GM19463 (cell line): ENCODE results near the gene SOS1.
"Not testable (repeated sequence)": the region's sequence is repeated elsewhere in the genome, so short reads cannot be mapped to it uniquely, and the experiment has no call there.

Experiments
- ATAC-seq: cut with Tn5 transposase; IDR thresholded peaks from one replicate; pipeline ENCODE4 v1.9.1; 2021; ENCODE audit warnings: mild to moderate bottlenecking, moderate library complexity; ENCODE audit not compliant: unreplicated experiment

The SOS1 gene

DNA sequence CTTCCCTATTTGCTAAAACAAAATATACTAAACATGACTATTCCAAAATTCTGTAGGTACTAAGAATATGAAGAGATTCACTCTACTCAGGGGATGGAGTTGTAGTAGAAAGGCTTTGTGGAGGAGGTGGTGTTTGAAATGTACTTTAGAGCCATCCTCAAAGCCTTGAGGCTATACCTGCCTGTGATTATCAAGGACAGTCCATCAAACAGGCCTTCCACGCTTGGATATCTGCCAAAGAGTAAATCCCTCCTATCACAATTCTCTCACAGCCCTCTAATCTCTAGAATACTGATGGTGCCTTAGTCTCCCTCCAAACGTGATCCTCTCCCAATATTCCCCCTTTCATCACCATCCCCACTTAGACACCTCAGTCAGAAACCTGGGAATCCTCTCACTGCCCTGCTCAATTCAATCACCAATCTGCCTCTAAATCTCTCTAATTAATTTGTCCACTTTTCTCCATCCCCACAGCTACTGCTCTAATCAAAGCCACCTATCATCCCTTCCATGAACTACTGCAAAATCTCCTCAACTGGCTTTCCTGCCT lies 13.1 kb downstream of the SOS1 start:
- no peak for ATAC-seq

DNA sequence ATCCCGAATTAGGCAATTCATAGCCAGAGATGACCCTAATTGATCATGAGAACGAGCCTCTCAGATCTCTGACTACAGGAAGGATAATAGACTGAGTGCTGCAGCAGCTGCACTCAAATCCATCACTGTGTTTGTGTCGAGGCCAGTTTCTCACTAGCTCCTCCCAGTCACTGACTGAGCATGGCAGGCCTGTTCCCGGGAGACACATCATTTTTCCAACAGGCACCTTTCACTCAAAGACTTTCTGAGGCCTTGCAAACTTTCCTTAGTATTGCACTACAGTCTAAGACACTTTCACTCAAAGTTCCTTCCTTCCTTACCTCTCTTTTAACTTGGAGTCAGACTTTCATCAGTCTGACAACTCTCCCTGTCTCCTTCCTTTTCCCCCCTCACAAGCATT lies 13.7 kb downstream of the SOS1 start:
- no peak for ATAC-seq

- ATAC-seq, result peak; percentile 65
Observed at GRCh38 chr2:39099870-39100728, 20.8 kb downstream of the SOS1 start.

DNA sequence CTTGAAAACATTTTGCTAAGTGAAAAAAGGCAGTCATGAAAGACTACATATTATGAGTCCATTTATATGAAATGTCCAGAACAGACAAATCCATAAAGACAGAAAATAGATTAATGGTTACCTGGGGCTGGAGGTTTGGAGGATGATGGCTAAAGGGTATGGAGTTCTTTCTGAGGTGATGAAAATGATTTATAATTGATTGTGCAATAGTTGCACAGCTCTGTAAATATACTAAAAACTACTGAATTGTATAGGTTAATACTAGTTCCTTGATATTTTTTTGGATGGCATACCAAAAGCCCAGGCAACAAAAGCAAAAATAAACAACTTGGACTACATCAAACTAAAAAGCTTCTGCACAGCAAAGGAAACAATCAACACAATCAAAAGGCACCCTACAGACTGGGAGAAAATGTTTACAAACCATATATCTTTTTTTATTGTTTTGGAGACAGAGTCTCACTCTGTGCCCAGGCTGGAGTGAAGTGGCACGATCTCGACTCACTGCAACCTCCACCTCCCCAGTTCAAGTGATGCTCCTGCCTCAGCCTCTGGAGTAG lies 21.5 kb downstream of the SOS1 start:
- ATAC-seq, result no peak

GRCh38 chr2:39095624-39096023 lies 25.2 kb downstream of the SOS1 start:
- no peak for ATAC-seq

- peak; percentile 82 for ATAC-seq
Observed at GRCh38 chr2:39094717-39095363, 26.0 kb downstream of the SOS1 start.

- peak; percentile 54 for ATAC-seq
Observed at GRCh38 chr2:39093218-39093898, 27.5 kb downstream of the SOS1 start.

DNA sequence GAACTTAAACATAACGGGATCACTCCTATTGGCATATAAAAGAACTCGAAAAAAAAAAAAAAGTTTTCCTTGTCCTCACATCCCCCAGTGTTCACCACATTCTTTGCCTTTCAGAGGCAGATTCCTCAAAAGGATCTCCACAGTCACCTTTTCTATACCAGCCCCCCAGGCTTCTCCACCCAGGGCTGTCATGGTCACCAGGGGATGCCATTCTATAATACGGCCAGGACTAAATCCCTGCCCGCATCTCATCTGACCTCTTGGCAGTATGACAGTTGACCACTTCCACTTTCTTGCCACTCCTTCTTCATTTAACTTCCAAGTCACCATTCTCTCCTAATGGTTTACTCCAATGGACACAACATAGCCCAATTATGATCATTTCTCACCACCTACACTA lies 29.3 kb downstream of the SOS1 start:
- no peak for ATAC-seq

GRCh38 chr2:39091063-39091462 lies 29.8 kb downstream of the SOS1 start:
- no peak for ATAC-seq

DNA sequence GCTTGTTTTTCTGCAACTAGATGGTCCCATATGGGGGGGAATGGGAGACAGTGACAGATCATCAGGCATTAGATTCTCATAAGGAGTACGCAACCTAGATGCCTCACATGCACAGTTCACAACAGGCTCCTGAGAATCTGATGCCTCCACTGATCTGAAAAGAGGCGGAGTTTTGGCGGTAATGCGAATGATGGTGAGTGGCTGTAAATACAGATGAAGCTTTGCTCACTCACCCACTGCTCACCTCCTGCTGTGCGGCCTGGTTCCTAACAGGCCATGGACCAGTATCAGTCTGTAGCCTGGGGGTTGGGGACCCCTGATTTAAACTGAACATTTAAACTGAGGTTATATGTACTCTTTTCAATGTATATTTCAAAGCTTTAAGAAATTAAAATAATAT lies 40.7 kb downstream of the SOS1 start:
- ATAC-seq, result no peak

DNA sequence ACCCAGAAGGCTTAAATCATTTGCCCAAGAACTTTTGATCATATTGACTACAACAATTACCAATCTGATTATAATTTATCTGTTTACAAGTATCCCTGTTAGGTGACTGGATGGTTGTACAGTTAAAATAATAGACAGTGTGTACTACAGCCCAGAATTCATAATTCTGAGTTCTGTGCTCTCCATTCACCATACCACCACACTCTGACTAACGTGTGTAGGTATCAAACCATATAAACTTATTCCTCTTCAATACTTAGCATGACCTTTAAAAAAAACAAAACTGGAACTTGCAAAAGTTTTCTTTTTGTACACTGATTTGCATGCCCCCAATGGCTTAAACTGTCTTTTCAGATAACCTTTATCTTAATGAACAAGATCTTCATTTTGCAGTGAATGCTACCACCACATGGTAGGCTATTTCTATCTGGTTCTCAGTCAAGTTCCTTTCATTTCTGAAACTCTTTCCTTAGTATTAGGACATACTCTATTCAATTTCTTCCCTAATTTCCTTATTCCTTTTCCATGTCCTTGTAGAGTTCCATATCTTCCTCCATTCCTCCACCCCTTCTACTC lies 50.9 kb downstream of the SOS1 start:
- ATAC-seq, result no peak

DNA sequence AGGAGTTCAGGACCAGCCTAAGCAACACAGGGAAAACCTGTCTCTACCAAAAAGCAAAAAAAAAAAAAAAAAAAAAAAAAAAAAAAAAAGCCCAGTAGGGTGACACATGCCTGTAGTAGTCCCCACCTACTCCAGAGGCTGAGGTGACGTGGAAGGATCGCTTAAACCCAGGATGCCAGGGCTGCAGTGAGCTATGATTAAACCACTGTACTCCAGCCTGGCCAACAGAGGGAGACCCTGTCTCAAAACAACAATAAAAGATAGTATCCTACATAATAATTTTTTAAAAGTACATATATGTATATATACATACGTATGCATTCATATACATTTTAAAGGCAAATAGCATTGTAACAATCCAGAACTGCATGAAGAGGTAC lies 51.7 kb downstream of the SOS1 start:
- ATAC-seq, result no peak

GRCh38 chr2:39068299-39069135 lies 52.3 kb downstream of the SOS1 start:
- no peak for ATAC-seq

DNA sequence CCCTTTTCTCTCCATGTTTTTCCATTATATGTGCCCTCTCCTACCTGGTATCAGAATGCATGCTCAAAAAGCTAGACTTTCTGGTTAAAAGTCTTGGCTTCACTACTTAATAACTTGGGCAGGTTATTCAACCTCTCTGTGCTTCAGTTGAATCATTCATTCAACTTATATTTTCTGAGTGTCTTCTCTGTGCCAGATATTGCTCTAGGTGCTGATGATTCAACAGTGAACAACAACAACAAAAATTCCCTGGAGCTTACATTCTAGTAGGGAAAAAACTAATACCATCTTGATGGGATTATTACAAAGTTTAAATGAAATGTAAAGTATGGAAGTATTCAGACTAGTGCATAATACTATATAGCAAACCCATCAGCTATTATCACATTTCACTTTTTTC lies 55.2 kb downstream of the SOS1 start:
- no peak for ATAC-seq

GRCh38 chr2:39062320-39062719 lies 58.5 kb downstream of the SOS1 start:
- ATAC-seq, result no peak

- no peak for ATAC-seq
Observed at GRCh38 chr2:39061280-39061679, 59.6 kb downstream of the SOS1 start.

DNA sequence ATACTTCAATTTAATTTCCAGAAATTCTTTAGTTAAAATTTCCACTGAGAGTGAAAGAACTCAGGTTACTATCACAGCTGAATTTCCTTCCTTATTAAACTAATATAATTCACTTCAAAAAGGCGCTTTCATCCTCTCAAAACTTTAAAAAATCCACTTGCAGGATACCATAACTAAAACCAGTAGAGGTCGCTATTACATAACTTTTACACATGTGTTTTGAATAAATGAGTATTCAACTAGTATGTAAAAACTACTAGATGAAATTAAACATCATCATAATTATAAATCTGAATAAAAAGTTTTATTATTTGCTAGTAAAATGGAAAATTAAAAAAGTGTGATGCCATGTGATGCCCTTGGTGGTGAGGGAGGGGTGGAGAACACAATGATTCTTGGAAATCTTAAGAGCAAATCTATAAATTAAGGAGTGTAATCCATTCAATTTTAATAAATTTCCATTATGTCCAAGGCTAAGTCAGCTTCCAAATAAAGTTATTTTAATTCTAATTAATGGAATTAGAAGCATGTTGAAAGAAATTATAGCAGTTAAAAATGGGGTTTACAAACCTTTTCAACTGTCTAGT lies 61.4 kb downstream of the SOS1 start:
- no peak for ATAC-seq

- no peak for ATAC-seq
Observed at GRCh38 chr2:39058101-39058500, 62.8 kb downstream of the SOS1 start.

- ATAC-seq, result not testable (repeated sequence)
Observed at GRCh38 chr2:39052665-39053064, 68.2 kb downstream of the SOS1 start.

GRCh38 chr2:39050109-39050508 lies 70.7 kb downstream of the SOS1 start:
- ATAC-seq, result no peak
